Loucy (cell line): ENCODE measurements around the gene INTS12.

Experiments used
- H2AFZ ChIP-seq: fragments of 200-600 bp; sonication (generic); 2 replicates; pipeline ENCODE4 v1.6.0; 2016; ENCODE audit warnings: antibody characterized with exemption, mild to moderate bottlenecking, low read length, moderate library complexity
- H3F3A ChIP-seq: fragments of 200-600 bp; 2 replicates; pipeline ENCODE4 v1.6.0; 2016; ENCODE audit warnings: antibody characterized with exemption, low read depth, mild to moderate bottlenecking
- H3K27me3 ChIP-seq: fragments of 200-600 bp; sonication (generic); 2 replicates; pipeline ENCODE4 v1.6.1; 2014; ENCODE audit warnings: low read length, mild to moderate bottlenecking; ENCODE audit not compliant: insufficient read depth, poor library complexity, severe bottlenecking
- H3K36me3 ChIP-seq: fragments of 200-600 bp; sonication (generic); 2 replicates; pipeline ENCODE4 v1.6.1; 2016; ENCODE audit warnings: low read length; ENCODE audit not compliant: insufficient read depth
- H3K4me1 ChIP-seq: fragments of 200-600 bp; sonication (generic); 2 replicates; pipeline ENCODE4 v1.5.1; 2014; ENCODE audit warnings: low read length, mild to moderate bottlenecking; ENCODE audit not compliant: insufficient read depth, poor library complexity, severe bottlenecking
- H3K4me2 ChIP-seq: fragments of 200-600 bp; sonication (generic); 2 replicates; pipeline ENCODE4 v1.6.0; 2014; ENCODE audit warnings: antibody characterized with exemption, low read length, low read depth, mild to moderate bottlenecking; ENCODE audit not compliant: poor library complexity, severe bottlenecking
- H3K4me3 ChIP-seq: fragments of 200-600 bp; sonication (generic); 2 replicates; pipeline ENCODE4 v1.5.1; 2014; ENCODE audit warnings: low read length, mild to moderate bottlenecking, mixed read lengths; ENCODE audit not compliant: poor library complexity, severe bottlenecking
- H3K79me2 ChIP-seq: fragments of 200-600 bp; sonication (generic); 2 replicates; pipeline ENCODE4 v1.6.1; 2014; ENCODE audit warnings: low read length; ENCODE audit not compliant: insufficient read depth
- H3K9ac ChIP-seq: fragments of 200-600 bp; sonication (generic); 2 replicates; pipeline ENCODE4 v1.6.0; 2014; ENCODE audit warnings: mild to moderate bottlenecking, low read depth, low read length, moderate library complexity; ENCODE audit not compliant: poor library complexity, severe bottlenecking
- H3K9me2 ChIP-seq: fragments of 200-600 bp; sonication (generic); replicated peaks from 2 replicates; pipeline ENCODE4 v1.6.1; 2016; ENCODE audit warnings: low read depth, low read length, mixed read lengths
- H3K9me3 ChIP-seq: fragments of 200-600 bp; sonication (generic); 2 replicates; pipeline ENCODE4 v1.6.1; 2014; ENCODE audit warnings: mild to moderate bottlenecking, antibody characterized with exemption, low read length, low read depth; ENCODE audit not compliant: insufficient read depth
- H4K20me1 ChIP-seq: fragments of 200-600 bp; sonication (generic); 2 replicates; pipeline ENCODE4 v1.6.0; 2014; ENCODE audit warnings: antibody characterized with exemption, low read length, mild to moderate bottlenecking; ENCODE audit not compliant: insufficient read depth, poor library complexity, severe bottlenecking
- CTCF ChIP-seq: fragments of 200-600 bp; sonication (generic); conservative IDR thresholded peaks from 2 replicates; pipeline ENCODE4 v1.5.1; 2014; ENCODE audit warnings: mild to moderate bottlenecking, antibody characterized with exemption, low read length
- EZH2phosphoT487 ChIP-seq: fragments of 200-600 bp; IDR thresholded peaks from 2 replicates; pipeline ENCODE4 v1.6.1; 2018; ENCODE audit warnings: antibody characterized with exemption, mild to moderate bottlenecking, moderate library complexity, borderline replicate concordance

Gene INTS12

GRCh38 chr4:105677709-105678108 is 30.8 kb downstream of the INTS12 start:
- H3K36me3 ChIP-seq: peaks cover 14% of the 10 kb centered on the region; the same call in 1 of the 2 replicates
- H2AFZ ChIP-seq: no peak overlapping the region
- no peak overlapping the region for H3K4me3 ChIP-seq
- H3K9me2 ChIP-seq: no peaks in the 10 kb centered on the region
- no peaks in the 10 kb centered on the region for H3K9me3 ChIP-seq
- H3K27me3 ChIP-seq: no peaks in the 10 kb centered on the region
- no peaks in the 10 kb centered on the region for H4K20me1 ChIP-seq
- no peaks in the 10 kb centered on the region for H3K79me2 ChIP-seq
- H3K9ac ChIP-seq: no peak overlapping the region
- no peaks in the 10 kb centered on the region for H3K4me1 ChIP-seq
- no peak for TF ChIP-seq CTCF
- TF ChIP-seq EZH2phosphoT487: no peak
- no peak overlapping the region for H3K4me2 ChIP-seq
- no peaks in the 10 kb centered on the region for H3F3A ChIP-seq

- Histone ChIP-seq H3K9me2 (no peaks in the 10 kb centered on the region), H3F3A (no peaks in the 10 kb centered on the region), H3K4me2 (no peak overlapping the region), H3K36me3 (no peaks in the 10 kb centered on the region), H3K27me3 (no peaks in the 10 kb centered on the region), H4K20me1 (no peaks in the 10 kb centered on the region), H3K9ac (no peak overlapping the region), H2AFZ (no peak overlapping the region; the same call in 1 of the 2 replicates), H3K4me1 (no peaks in the 10 kb centered on the region), H3K4me3 (no peak overlapping the region), H3K9me3 (no peaks in the 10 kb centered on the region), H3K79me2 (no peaks in the 10 kb centered on the region)
- TF ChIP-seq CTCF (no peak), EZH2phosphoT487 (no peak)
Measured at GRCh38 chr4:105674011-105674410, 34.5 kb downstream of the INTS12 start.

- no peak overlapping the region for H3K9ac ChIP-seq
- TF ChIP-seq CTCF: no peak
- TF ChIP-seq EZH2phosphoT487: no peak
- H3K4me1 ChIP-seq: no peaks in the 10 kb centered on the region
- H3K79me2 ChIP-seq: no peaks in the 10 kb centered on the region
- no peak overlapping the region for H3K4me2 ChIP-seq
- no peaks in the 10 kb centered on the region for H3F3A ChIP-seq
- no peaks in the 10 kb centered on the region for H3K9me2 ChIP-seq
- no peaks in the 10 kb centered on the region for H4K20me1 ChIP-seq
- no peaks in the 10 kb centered on the region for H3K27me3 ChIP-seq
- H2AFZ ChIP-seq: no peak overlapping the region
- no peak overlapping the region for H3K4me3 ChIP-seq
- no peaks in the 10 kb centered on the region for H3K9me3 ChIP-seq
- no peaks in the 10 kb centered on the region for H3K36me3 ChIP-seq
Measured at GRCh38 chr4:105671301-105671700, 37.2 kb downstream of the INTS12 start.
